Psoas muscle (tissue), 8 donors: ENCODE results near the gene TSPAN15. TPM values are rescaled to one million over a fixed set of nuclear protein-coding genes. Genes with fewer than 3 reads are reported as not detected.

ENCODE experiments used
- ATAC-seq, 4 donors: fragments of 200-7000 bp; cut with Tn5 transposase; one replicate each; pipeline ENCODE4 v1.9.1; 2020; ENCODE audit warnings: moderate library complexity in 3 of 4, mild to moderate bottlenecking in 2 of 4
- DNase-seq, 2 donors: peaks; one replicate each; pipeline ENCODE4 v3.0.0-alpha.2; 2020
- H3K27ac ChIP-seq: fragments of 200-600 bp; one replicate; pipeline ENCODE4 v1.8.0; 2022
- H3K27me3 ChIP-seq, 3 donors: fragments of 200-600 bp in 1 of 3; one replicate each; pipeline versions ENCODE4 v1.6.1 to v1.8.0; 2013 to 2022; ENCODE audit warnings: low read length in 2 of 3, mild to moderate bottlenecking in 2 of 3, moderate library complexity in 1 of 3; ENCODE audit not compliant: insufficient read depth in 3 of 3
- H3K36me3 ChIP-seq, 2 donors: fragments of 200-600 bp in 1 of 2; one replicate each; pipeline versions ENCODE4 v1.6.1 to v1.8.0; 2013 to 2022; ENCODE audit warnings: low read depth in 1 of 2, mild to moderate bottlenecking in 1 of 2, moderate library complexity in 1 of 2; ENCODE audit not compliant: insufficient read depth in 1 of 2
- H3K4me1 ChIP-seq: fragments of 200-600 bp; one replicate; pipeline ENCODE4 v1.8.0; 2022
- H3K4me3 ChIP-seq: fragments of 200-600 bp; one replicate; pipeline ENCODE4 v1.8.0; 2022; ENCODE audit warnings: mild to moderate bottlenecking
- H3K9me3 ChIP-seq: fragments of 200-600 bp; one replicate; pipeline ENCODE4 v1.8.0; 2022
- WGBS, 3 donors: extraction: QIAGEN DNeasy Blood & Tissue Kit; methylation state at CpG; one replicate each; pipeline versions ENCODE4 v1.1.6 to v1.1.7; 2013; 5-methylcytosine and 5-hydroxymethylcytosine counted together
- intact Hi-C, 2 donors: fragments of 100-400 bp; cut with DNase I; formaldehyde crosslinking; loops; one replicate each; pipeline versions ENCODE4 v1.11.0 to v1.14.2; 2022
- polyA plus RNA-seq, 3 donors: library from polyadenylated mRNA; stranded (reverse); fragments of 200-250 nt; gene quantifications; one replicate each; pipeline ENCODE4 v1.2.3, GENCODE V29; 2013
- total RNA-seq, 4 donors: library from RNA; stranded (reverse); fragmentation: NEBNext Ultra II Directional in 2 of 4; extraction: Animal tissue kit (Norgen Biotek cat#: 25700) in 2 of 4; gene quantifications; one replicate each; pipeline versions ENCODE4 v1.2.1 to v1.2.4, GENCODE V29; 2021 to 2023
- TF ChIP-seq, protein P1 (sequence below): fragments of 200-600 bp; IDR thresholded peaks from one replicate; pipeline ENCODE4 v1.8.0; 2022; ENCODE audit warnings: antibody characterized with exemption
- donor health status: healthy with polysubstance abuse.
- donor health status: DM: no; HTN: no; CAD: no; lungs with moderate emphysema.
- donor health status: Bipolar disorder and iron deficiency.
- donor health status: healthy.
- donor health status: DM: yes; HTN: yes; CAD: no.
- donor health status: DM: no; HTN: no; CAD: no.
- donor health status: DM: no; HTN: no; CAD: no.
- donor health status: DM: yes; HTN: yes; CAD: no.

The TSPAN15 gene
- total and polyA plus RNA-seq, 7 donors: 6.3 to 35.0 (median 10.7) TPM

- no peak overlapping the region for H3K4me3 ChIP-seq
- peaks cover 11% of the 10 kb centered on the region for H3K4me1 ChIP-seq
- H3K9me3 ChIP-seq: no peaks in the 10 kb centered on the region
- DNase-seq: peak; percentile 85 to 88
- H3K27ac ChIP-seq: peak overlapping the region; percentile 76
- H3K27me3 ChIP-seq: no peaks in the 10 kb centered on the region
- H3K36me3 ChIP-seq: no peaks in the 10 kb centered on the region
- peak; percentile 95 to 97 (median 96) for ATAC-seq
- intact Hi-C loops: loop anchor here in 1 of 2 donors (10.0 kb wide), 1 partner anchor 293 kb away; no protein-coding TSS in a partner anchor
- 47 to 51% (median 51%) methylated on average over 13 of the region's 13 CpGs for WGBS, 3 donors
- TF ChIP-seq, protein P1, sequence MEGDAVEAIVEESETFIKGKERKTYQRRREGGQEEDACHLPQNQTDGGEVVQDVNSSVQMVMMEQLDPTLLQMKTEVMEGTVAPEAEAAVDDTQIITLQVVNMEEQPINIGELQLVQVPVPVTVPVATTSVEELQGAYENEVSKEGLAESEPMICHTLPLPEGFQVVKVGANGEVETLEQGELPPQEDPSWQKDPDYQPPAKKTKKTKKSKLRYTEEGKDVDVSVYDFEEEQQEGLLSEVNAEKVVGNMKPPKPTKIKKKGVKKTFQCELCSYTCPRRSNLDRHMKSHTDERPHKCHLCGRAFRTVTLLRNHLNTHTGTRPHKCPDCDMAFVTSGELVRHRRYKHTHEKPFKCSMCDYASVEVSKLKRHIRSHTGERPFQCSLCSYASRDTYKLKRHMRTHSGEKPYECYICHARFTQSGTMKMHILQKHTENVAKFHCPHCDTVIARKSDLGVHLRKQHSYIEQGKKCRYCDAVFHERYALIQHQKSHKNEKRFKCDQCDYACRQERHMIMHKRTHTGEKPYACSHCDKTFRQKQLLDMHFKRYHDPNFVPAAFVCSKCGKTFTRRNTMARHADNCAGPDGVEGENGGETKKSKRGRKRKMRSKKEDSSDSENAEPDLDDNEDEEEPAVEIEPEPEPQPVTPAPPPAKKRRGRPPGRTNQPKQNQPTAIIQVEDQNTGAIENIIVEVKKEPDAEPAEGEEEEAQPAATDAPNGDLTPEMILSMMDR: no peak
Observed at GRCh38 chr10:69421611-69422308, 29.5 kb upstream of the TSPAN15 start.

DNA sequence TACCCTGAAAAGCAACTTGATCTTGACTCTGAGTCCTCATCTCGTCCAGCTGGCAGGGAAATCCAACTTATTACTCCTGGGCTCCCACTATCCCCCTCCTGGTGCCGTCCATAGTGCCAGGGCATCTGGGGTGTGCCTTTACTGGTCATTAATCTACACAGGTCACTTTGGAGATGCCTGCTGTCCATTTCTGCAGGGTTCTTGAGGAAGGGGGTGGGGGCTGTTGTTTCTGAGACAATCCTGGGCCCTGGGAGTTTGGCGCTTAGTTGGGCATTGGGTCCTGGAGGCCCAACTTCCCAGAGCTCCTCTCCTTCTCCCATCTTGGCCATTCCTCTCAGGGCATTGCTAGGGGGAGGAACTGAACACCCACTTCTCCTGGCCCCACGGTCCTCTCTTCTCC, 28.6 kb upstream of the TSPAN15 start:
- H3K36me3 ChIP-seq: no peaks in the 10 kb centered on the region
- WGBS, 3 donors: 66 to 86% (median 68%) methylated on average over 4 of the region's 4 CpGs
- no peak for ATAC-seq
- TF ChIP-seq, protein P1: no peak
- intact Hi-C loops: loop anchor here in 1 of 2 donors (10.0 kb wide), 1 partner anchor 292 kb away; no protein-coding TSS in a partner anchor
- DNase-seq: no peak
- no peaks in the 10 kb centered on the region for H3K9me3 ChIP-seq
- H3K4me1 ChIP-seq: peaks cover 11% of the 10 kb centered on the region
- peak overlapping the region; percentile 76 for H3K27ac ChIP-seq
- no peaks in the 10 kb centered on the region for H3K27me3 ChIP-seq
- H3K4me3 ChIP-seq: no peak overlapping the region

- TF ChIP-seq, protein P1: no peak
- 93 to 97% (median 97%) methylated on average over 2 of the region's 2 CpGs for WGBS, 3 donors
- DNase-seq (no peak), ATAC-seq (no peak)
- Histone ChIP-seq H3K4me1 (peaks cover 11% of the 10 kb centered on the region), H3K27me3 (no peaks in the 10 kb centered on the region), H3K9me3 (no peaks in the 10 kb centered on the region), H3K27ac (no peak overlapping the region), H3K36me3 (no peaks in the 10 kb centered on the region), H3K4me3 (no peak overlapping the region)
- intact Hi-C loops: loop anchor here in 1 of 2 donors (10.0 kb wide), 1 partner anchor 290 kb away; no protein-coding TSS in a partner anchor
Observed at GRCh38 chr10:69425041-69425440, 26.2 kb upstream of the TSPAN15 start.

DNA sequence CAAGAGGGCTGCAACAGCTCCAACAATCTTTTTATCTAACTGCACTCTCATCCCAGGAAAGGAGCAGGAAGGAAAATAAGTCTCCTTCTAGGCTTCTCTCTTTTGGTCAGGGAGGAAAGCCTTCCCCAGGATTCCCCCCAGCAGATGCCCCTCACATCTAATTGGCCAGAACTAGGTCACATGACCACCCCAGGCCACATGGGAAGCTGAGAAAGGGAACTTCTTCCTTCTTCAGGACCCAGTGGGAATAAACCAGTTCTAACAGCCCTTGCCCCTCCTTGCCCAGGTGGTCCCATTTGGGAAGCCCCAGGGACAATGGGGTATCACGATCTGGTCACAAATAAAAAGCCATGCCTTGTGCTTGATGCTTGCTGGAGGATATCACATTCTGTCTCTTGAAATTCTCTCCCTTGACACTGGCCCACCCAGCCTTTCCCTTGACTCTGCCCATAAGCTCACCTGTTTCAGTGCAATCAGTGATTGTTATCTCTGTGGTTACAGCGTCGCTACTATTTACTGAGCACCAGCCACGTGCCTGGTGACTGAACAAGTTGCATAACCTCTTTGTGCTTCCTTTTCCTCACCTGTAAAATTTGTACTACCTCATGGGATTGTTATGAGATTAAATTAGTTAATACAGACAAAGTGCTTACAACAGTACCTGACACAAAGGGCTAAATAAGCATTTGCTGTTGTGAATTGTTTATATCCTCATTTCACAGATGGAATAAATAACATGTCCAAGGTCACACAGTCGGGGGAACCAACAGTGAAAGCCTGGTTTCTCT, 25.6 kb upstream of the TSPAN15 start:
- TF ChIP-seq, protein P1: no peak
- 71 to 84% (median 75%) methylated on average over 5 of the region's 5 CpGs for WGBS, 3 donors
- no peak overlapping the region for H3K27ac ChIP-seq

More for the DNA sequence above, 25.6 kb upstream of the TSPAN15 start:
- no peak for ATAC-seq
- Histone ChIP-seq H3K4me3 (no peak overlapping the region), H3K36me3 (no peaks in the 10 kb centered on the region), H3K9me3 (no peaks in the 10 kb centered on the region), H3K27me3 (no peaks in the 10 kb centered on the region), H3K4me1 (peaks cover 11% of the 10 kb centered on the region)
- DNase-seq: no peak
- intact Hi-C loops: loop anchor here (2.0 to 10.0 kb wide), 2 partner anchors 83 to 289 kb away; no protein-coding TSS in a partner anchor
